ENCODE measurements around the gene RASSF1. TPM values are rescaled to one million over a fixed set of nuclear protein-coding genes. Genes with fewer than 3 reads are reported as not detected.
A peak's percentile ranks its signal among the peaks of the same experiment; 100 is the strongest.

Gene RASSF1
- total RNA-seq, 2 donors from 2014 or later, result 26.7 to 30.0 TPM

DNA sequence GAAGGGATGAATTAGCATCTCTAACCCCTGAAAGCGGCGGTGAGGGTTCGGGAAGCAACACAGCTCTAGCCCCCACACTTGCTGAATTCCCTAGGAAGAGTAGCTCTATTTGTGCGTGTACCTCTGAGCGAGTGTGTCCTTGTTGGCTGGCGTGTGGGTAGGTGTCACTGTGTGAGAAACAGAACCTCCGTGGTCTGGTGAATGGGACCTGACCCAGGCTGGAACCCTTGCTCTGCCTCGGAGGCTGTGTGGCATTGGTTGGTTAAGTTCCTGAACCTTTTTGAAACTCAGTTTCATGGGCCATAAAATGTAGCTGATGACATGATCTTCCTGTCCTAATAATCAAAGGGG lies 19.1 kb upstream of the RASSF1 start:
- ATAC-seq (no peak), DNase-seq (no peak)
- peaks cover 42% of the 10 kb centered on the region for H3K4me1 ChIP-seq
- intact Hi-C loops (cut with DNase I), result no loop called here
- peak overlapping the region in 1 of 4 donors; percentile 88 for H3K27ac ChIP-seq
- 0 to 19% methylated on average over 4 to 8 of the region's 8 CpGs for WGBS, 2 donors
- no peaks in the 10 kb centered on the region for H3K27me3 ChIP-seq
- no peaks in the 10 kb centered on the region for H3K9me3 ChIP-seq
- no peak for TF ChIP-seq CTCF (IDR thresholded peaks at IDR 0.05)
- H3K36me3 ChIP-seq (replicated peaks in 1 of 2; ENCODE audit: insufficient read depth in 1 of 2, low read depth in 2 of 2), result peaks cover 4 to 6% of the 10 kb centered on the region in 2 donors
- no peak overlapping the region for H3K4me3 ChIP-seq

GRCh38 chr3:50358911-50359759 lies 18.5 kb upstream of the RASSF1 start, which contains the start of gene TMEM115:
TMEM115 (minus strand) TSS chr3:50359521; CDS start chr3:50359063, 458 bp downstream.
- H3K9me3 ChIP-seq, result no peaks in the 10 kb centered on the region
- DNase-seq (peak; percentile 95 to 99 (median 98)), ATAC-seq (peak; percentile 99)
- peaks cover 36% of the 10 kb centered on the region for H3K4me1 ChIP-seq
- no peak for TF ChIP-seq CTCF (IDR thresholded peaks at IDR 0.05)
- peak; percentile 44 to 80 (median 74) for TF ChIP-seq POLR2A (IDR thresholded peaks at IDR 0.05)
- H3K27me3 ChIP-seq, result no peaks in the 10 kb centered on the region
- intact Hi-C loops (cut with DNase I), result no loop called here
- H3K36me3 ChIP-seq (replicated peaks in 1 of 2; ENCODE audit: insufficient read depth in 1 of 2, low read depth in 2 of 2), result peaks cover 9 to 12% of the 10 kb centered on the region in 2 donors
- WGBS, 2 donors, result 0 to 1% methylated on average over 27 to 57 of the region's 64 CpGs
- H3K4me3 ChIP-seq, result peak within 1 kb of the TSS; percentile 49 to 59
- peak within 1 kb of the TSS; percentile 60 to 88 (median 83) for H3K27ac ChIP-seq

DNA sequence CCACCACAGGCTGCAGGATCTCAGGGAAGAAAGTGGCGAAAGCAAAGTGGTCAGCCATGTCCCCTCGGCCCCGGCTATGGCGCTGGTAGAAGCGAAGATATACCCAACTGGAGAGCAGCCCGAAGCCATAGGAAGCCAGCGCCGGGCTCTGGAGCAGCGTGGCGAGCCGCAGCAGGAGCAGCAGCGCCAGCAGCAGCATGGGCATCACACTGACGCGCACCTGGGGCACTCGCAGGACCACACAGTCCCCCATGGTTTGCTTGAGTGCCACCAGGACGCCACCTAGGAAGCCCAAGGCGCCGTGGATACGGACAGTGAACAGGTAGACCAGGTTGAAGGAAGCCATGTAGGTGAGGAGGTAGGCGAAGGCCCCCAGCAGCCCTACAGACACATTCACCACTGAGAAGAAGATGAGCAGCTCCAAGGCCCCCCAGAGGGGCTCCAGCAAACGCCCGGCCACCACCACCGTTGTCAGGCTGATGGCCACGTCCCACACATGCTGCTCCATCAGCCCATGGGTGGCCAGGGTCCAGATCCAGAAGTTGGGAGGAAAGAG lies 17.8 kb upstream of the RASSF1 start:
- Histone ChIP-seq H3K36me3 (replicated peaks in 1 of 2; ENCODE audit: insufficient read depth in 1 of 2, low read depth in 2 of 2) (peaks cover 12 to 13% of the 10 kb centered on the region in 2 donors), H3K4me3 (peak overlapping the region; percentile 49 to 59), H3K27ac (peak overlapping the region; percentile 60 to 88 (median 83)), H3K27me3 (no peaks in the 10 kb centered on the region), H3K4me1 (peaks cover 36% of the 10 kb centered on the region), H3K9me3 (no peaks in the 10 kb centered on the region)
- intact Hi-C loops (cut with DNase I), result no loop called here
- ATAC-seq (no peak), DNase-seq (no peak)
- 23 to 28% methylated on average over 16 to 24 of the region's 24 CpGs for WGBS, 2 donors
- TF ChIP-seq CTCF (IDR thresholded peaks at IDR 0.05) (no peak), POLR2A (IDR thresholded peaks at IDR 0.05) (no peak)

- intact Hi-C loops (cut with DNase I), result no loop called here
- Histone ChIP-seq H3K36me3 (replicated peaks in 1 of 2; ENCODE audit: insufficient read depth in 1 of 2, low read depth in 2 of 2) (peaks cover 13 to 14% of the 10 kb centered on the region in 2 donors), H3K27me3 (no peaks in the 10 kb centered on the region), H3K27ac (peak overlapping the region in 3 of 4 donors; percentile 4 to 88 (median 86)), H3K4me1 (peaks cover 36% of the 10 kb centered on the region), H3K4me3 (no peak overlapping the region), H3K9me3 (no peaks in the 10 kb centered on the region)
- no peak for TF ChIP-seq POLR2A (IDR thresholded peaks at IDR 0.05)
- no peak for TF ChIP-seq CTCF (IDR thresholded peaks at IDR 0.05)
- DNase-seq (no peak), ATAC-seq (no peak)
- 43 to 71% methylated on average over 1 of the region's 1 CpG for WGBS, 2 donors
Measured at GRCh38 chr3:50357481-50357880, 16.8 kb upstream of the RASSF1 start.

Data from body of pancreas (tissue), 4 donors.